HepG2 (cell line): ENCODE data around the gene MYRIP. TPM values are rescaled to one million over a fixed set of nuclear protein-coding genes. Genes with fewer than 3 reads are reported as not detected.

Source experiments
- ATAC-seq: fragments of 200-7000 bp; cut with Tn5 transposase; 3 replicates; pipeline ENCODE4 v1.9.1; 2020; ENCODE audit warnings: mild to moderate bottlenecking, moderate library complexity
- BruUV-seq: library from RNA; stranded (reverse); fragments of 400-500 nt; replicated peaks from 2 replicates; lab custom pipeline; 2021; lab: Mats Ljungman, UMichigan
- CTCF ChIA-PET: fragments of 300-600 bp; formaldehyde crosslinking; extraction: SDS; loops from one replicate; lab custom pipeline; 2021; ENCODE audit warnings: low total read pairs, inconsistent platforms, low intra/inter-chr PET ratio; lab: Yijun Ruan, JAX
- POLR2A ChIA-PET: fragments of 350-600 bp; sonication (Branson Sonifier 250); formaldehyde crosslinking; loops from one replicate; lab custom pipeline; 2020; ENCODE audit warnings: antibody characterized with exemption, inconsistent platforms; lab: Yijun Ruan, JAX
- DNase-seq: peaks from one replicate; pipeline ENCODE4 v3.0.0-alpha.2; 2015; ENCODE audit warnings: low spot score
- FAIRE-seq: peaks from 3 replicates; lab custom pipeline; 2011; peaks lifted over from hg19 to GRCh38; lab: Jason Lieb, UNC
- H2AFZ ChIP-seq: one replicate; pipeline ENCODE4 v1.6.1; 2011; ENCODE audit warnings: low read length, inconsistent platforms
- H3K27ac ChIP-seq: fragments of 300-600 bp; 3 replicates; pipeline ENCODE4 v1.8.0; 2011; ENCODE audit warnings: mixed run types, mild to moderate bottlenecking, mixed read lengths, low read length, inconsistent platforms; ENCODE audit not compliant: insufficient read depth; ENCODE audit errors: extremely low read length
- H3K27me3 ChIP-seq, 2 experiments: fragments of 200-600 bp in 1 of 2; 2 replicates in 1 of 2; 3 replicates in 1 of 2; pipeline versions ENCODE4 v1.6.0 to v1.8.0; 2011; ENCODE audit warnings: low read length in 2 of 2, mild to moderate bottlenecking in 2 of 2, moderate library complexity in 2 of 2, inconsistent platforms in 1 of 2; ENCODE audit not compliant: insufficient read depth in 2 of 2, control insufficient read depth in 1 of 2
- H3K36me3 ChIP-seq, 2 experiments: fragments of 200-600 bp in 1 of 2; replicated peaks in 1 of 2; 2 replicates in 1 of 2; 3 replicates in 1 of 2; pipeline versions ENCODE4 v1.5.1 to v1.8.0; 2011; ENCODE audit warnings: low read length in 2 of 2, inconsistent platforms in 1 of 2; ENCODE audit not compliant: insufficient read depth in 2 of 2, control insufficient read depth in 1 of 2
- H3K4me1 ChIP-seq: 2 replicates; pipeline ENCODE4 v1.5.1; 2012; ENCODE audit warnings: low read length, inconsistent platforms; ENCODE audit not compliant: insufficient read depth
- H3K4me2 ChIP-seq: 2 replicates; pipeline ENCODE4 v1.6.0; 2011; ENCODE audit warnings: low read depth, low read length, inconsistent platforms
- H3K4me3 ChIP-seq, 3 experiments: fragments of 200-600 bp in 1 of 3; sonication (generic), shearing (Covaris generic) in 1 of 3; replicated peaks in 1 of 3; 2 replicates each; pipeline ENCODE4 v1.5.1; 2011 to 2016; ENCODE audit warnings: low read length in 3 of 3, inconsistent platforms in 2 of 3, low read depth in 2 of 3, mild to moderate bottlenecking in 2 of 3, control low read depth in 1 of 3, mixed read lengths in 1 of 3; ENCODE audit not compliant: insufficient read depth in 1 of 3
- H3K79me2 ChIP-seq: one replicate; pipeline ENCODE4 v1.6.1; 2011; ENCODE audit warnings: low read length, inconsistent platforms; ENCODE audit not compliant: insufficient read depth
- H3K9ac ChIP-seq: 2 replicates; pipeline ENCODE4 v1.6.0; 2011; ENCODE audit warnings: mild to moderate bottlenecking, low read depth, low read length, inconsistent platforms; ENCODE audit not compliant: insufficient read depth
- H3K9me3 ChIP-seq: 2 replicates; pipeline ENCODE4 v1.5.1; 2012; ENCODE audit warnings: mild to moderate bottlenecking, low read length
- H4K20me1 ChIP-seq: 2 replicates; pipeline ENCODE4 v1.6.0; 2011; ENCODE audit warnings: inconsistent platforms, mild to moderate bottlenecking, low read length, moderate library complexity; ENCODE audit not compliant: insufficient read depth
- AFF4 ChIP-seq: sonication (generic); formaldehyde crosslinking; IDR thresholded peaks from 2 replicates; pipeline ENCODE4 v1.4.0; 2020; ENCODE audit warnings: missing genetic modification reagents
- BRCA1 ChIP-seq: sonication (generic); formaldehyde crosslinking; IDR thresholded peaks from 2 replicates; pipeline ENCODE4 v1.4.0; 2020; ENCODE audit warnings: missing genetic modification reagents
- FUBP1 ChIP-seq: sonication (generic); formaldehyde crosslinking; IDR thresholded peaks from 2 replicates; pipeline ENCODE4 v1.5.1; 2020; ENCODE audit warnings: missing genetic modification reagents, mild to moderate bottlenecking, borderline replicate concordance
- IKZF5 ChIP-seq: IDR thresholded peaks from 2 replicates; pipeline ENCODE4 v1.6.1; 2018; ENCODE audit warnings: missing genetic modification reagents, mild to moderate bottlenecking, missing compliant biosample characterization
- MAF1 ChIP-seq: sonication (generic); formaldehyde crosslinking; IDR thresholded peaks from 2 replicates; pipeline ENCODE4 v1.5.0; 2020; ENCODE audit warnings: missing genetic modification reagents, borderline replicate concordance
- NFRKB ChIP-seq: fragments of 450-650 bp; IDR thresholded peaks from 2 replicates; pipeline ENCODE4 v1.6.1; 2017
- PCBP1 ChIP-seq: fragments of 200-400 bp; formaldehyde crosslinking; IDR thresholded peaks from 2 replicates; pipeline ENCODE4 v1.6.1; 2017; ENCODE audit warnings: mild to moderate bottlenecking, low read depth, low read length, borderline replicate concordance
- SALL2 ChIP-seq: sonication (generic); formaldehyde crosslinking; IDR thresholded peaks from 2 replicates; pipeline ENCODE4 v1.8.1; 2023; ENCODE audit warnings: mild to moderate bottlenecking, missing genetic modification reagents, inconsistent platforms
- TARDBP ChIP-seq: sonication (generic); formaldehyde crosslinking; IDR thresholded peaks from 2 replicates; pipeline ENCODE4 v1.8.0; 2022; ENCODE audit warnings: mild to moderate bottlenecking, missing genetic modification reagents
- TFDP2 ChIP-seq: sonication (generic); formaldehyde crosslinking; IDR thresholded peaks from 2 replicates; pipeline ENCODE4 v1.4.0; 2020; ENCODE audit warnings: missing genetic modification reagents
- WIZ ChIP-seq: sonication (generic); formaldehyde crosslinking; IDR thresholded peaks from 2 replicates; pipeline ENCODE4 v1.5.1; 2020; ENCODE audit warnings: mild to moderate bottlenecking, missing genetic modification reagents
- ZNF143 ChIP-seq: sonication (generic); formaldehyde crosslinking; IDR thresholded peaks from 2 replicates; pipeline ENCODE4 v1.4.0; 2020; ENCODE audit warnings: missing genetic modification reagents
- ZNF33B ChIP-seq: sonication (generic); formaldehyde crosslinking; IDR thresholded peaks from 2 replicates; pipeline ENCODE4 v1.5.1; 2020; ENCODE audit warnings: mild to moderate bottlenecking, missing genetic modification reagents
- ZNF773 ChIP-seq: sonication (generic); formaldehyde crosslinking; IDR thresholded peaks from 2 replicates; pipeline ENCODE4 v1.4.0; 2020; ENCODE audit warnings: missing genetic modification reagents, borderline replicate concordance
- ZNF800 ChIP-seq: sonication (generic); formaldehyde crosslinking; IDR thresholded peaks from 2 replicates; pipeline ENCODE4 v1.4.0; 2020; ENCODE audit warnings: missing genetic modification reagents
- in situ Hi-C: cut with HindIII; loops from 2 replicates; pipeline ENCODE4 v1.10.0; 2017; ENCODE audit warnings: low pct_unique_long_range_greater_than_20kb; ENCODE audit not compliant: extremely low pct_ligation_motif_present
- intact Hi-C: fragments of 100-400 bp; cut with micrococcal nuclease; formaldehyde crosslinking; loops from one replicate; pipeline ENCODE4 v1.10.0; 2022; ENCODE audit not compliant: unreplicated experiment
- polyA plus RNA-seq, 8 experiments: library from polyadenylated mRNA; depleted of rRNA in 3 of 8; stranded (reverse) in 7 of 8; unstranded in 1 of 8; fragments of >200 nt; fragmentation: Illumina TruSeq in 4 of 8; extraction: Trizol in 4 of 8; gene quantifications; 2 replicates each; pipeline versions ENCODE4 v1.2.1 to v1.2.3, GENCODE V29; 2011 to 2016; ENCODE audit warnings: low read depth in 4 of 8, missing spikeins in 1 of 8, mixed read lengths in 1 of 8; ENCODE audit not compliant: insufficient read depth in 1 of 8
- total RNA-seq, 5 experiments: library from RNA; depleted of rRNA; stranded (reverse); fragments of >200 nt; fragmentation: Illumina TruSeq; extraction: Trizol; gene quantifications; 2 replicates each; pipeline ENCODE4 v1.2.3, GENCODE V29; 2016; ENCODE audit warnings: low read depth in 1 of 5

The MYRIP gene
- total and polyA plus RNA-seq, 2 of the 13 experiments (the other 11 are each of a cell fraction or from before 2014, with no cell fraction given), result 0.64 to 0.84 TPM

GRCh38 chr3:40213556-40213955, 404.1 kb downstream of the MYRIP start (continued):
- TF ChIP-seq PCBP1, result no peak
- no peak for TF ChIP-seq WIZ
- no peak for TF ChIP-seq BRCA1 (CRISPR knock-in tag)
- no peak for TF ChIP-seq TFDP2 (CRISPR knock-in tag)
- no peak for TF ChIP-seq FUBP1 (CRISPR knock-in tag)

GRCh38 chr3:40215015-40215414, 405.6 kb downstream of the MYRIP start:
- Histone ChIP-seq H3K27me3 (no peaks in the 10 kb centered on the region), H4K20me1 (no peaks in the 10 kb centered on the region), H3K4me1 (peaks cover 11% of the 10 kb centered on the region), H3K4me3 (no peak overlapping the region), H3K4me2 (no peak overlapping the region), H2AFZ (no peak overlapping the region), H3K9me3 (no peaks in the 10 kb centered on the region), H3K27ac (no peak overlapping the region), H3K9ac (no peak overlapping the region), H3K36me3 (no peaks in the 10 kb centered on the region), H3K79me2 (no peaks in the 10 kb centered on the region)
- no peak for FAIRE-seq
- ChIA-PET CTCF (no interaction called here), POLR2A (no interaction called here)
- no peak for ATAC-seq
- no peak for DNase-seq
- BruUV-seq, result no TSS peak
- no peak for TF ChIP-seq AFF4 (CRISPR knock-in tag)
- TF ChIP-seq ZNF33B (CRISPR knock-in tag), result no peak
- no peak for TF ChIP-seq MAF1 (CRISPR knock-in tag)
- no peak for TF ChIP-seq NFRKB
- no peak for TF ChIP-seq ZNF800
- no peak for TF ChIP-seq IKZF5 (CRISPR knock-in tag)
- no peak for TF ChIP-seq ZNF143
- TF ChIP-seq SALL2 (CRISPR knock-in tag), result no peak
- no peak for TF ChIP-seq TARDBP (CRISPR knock-in tag)
- TF ChIP-seq ZNF773 (CRISPR knock-in tag), result no peak
- intact Hi-C loops (no loop called here), in situ Hi-C loops (no loop called here)
